GM19468 (cell line): Measurements from ENCODE around the gene PAWR.
"Not testable (repeated sequence)": the region's sequence is repeated elsewhere in the genome, so short reads cannot be mapped to it uniquely, and the experiment has no call there.

Source experiments
- ATAC-seq: cut with Tn5 transposase; IDR thresholded peaks from one replicate; pipeline ENCODE4 v1.9.1; 2021; ENCODE audit warnings: mild to moderate bottlenecking, moderate library complexity, moderate number of reproducible peaks; ENCODE audit not compliant: unreplicated experiment; ENCODE audit errors: extremely low read depth

PAWR gene

DNA sequence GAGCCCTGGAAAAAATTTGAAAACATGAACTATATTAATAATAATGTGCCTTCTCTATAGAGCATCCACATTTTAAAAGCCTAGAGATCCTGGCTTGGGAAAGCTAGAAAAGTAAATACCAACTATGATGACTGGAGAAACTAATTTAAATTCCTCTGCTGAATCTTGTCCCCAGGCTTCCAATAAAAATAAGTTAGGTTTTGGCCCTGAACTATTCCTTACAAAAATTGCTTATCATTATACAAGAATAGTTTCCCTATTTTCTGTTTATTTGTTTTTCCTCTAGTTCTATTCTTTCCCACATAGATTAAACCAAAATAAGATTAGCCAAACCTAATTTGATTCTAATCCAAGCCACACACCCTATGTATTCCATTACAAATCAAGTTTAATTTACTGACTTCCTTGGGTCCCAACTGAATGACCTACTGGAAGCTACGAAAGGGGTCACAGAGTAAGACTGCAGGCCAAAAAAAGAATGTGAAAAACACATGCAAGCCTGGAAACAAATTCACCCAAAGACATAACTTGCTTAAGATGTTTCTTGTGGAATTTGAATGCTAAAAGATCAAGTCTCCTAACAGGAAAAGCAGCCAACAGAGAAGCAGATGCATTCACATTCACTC, 133.0 kb downstream of the PAWR start:
- no peak for ATAC-seq

- no peak for ATAC-seq
Observed at GRCh38 chr12:79555028-79555925, 135.5 kb downstream of the PAWR start.

DNA sequence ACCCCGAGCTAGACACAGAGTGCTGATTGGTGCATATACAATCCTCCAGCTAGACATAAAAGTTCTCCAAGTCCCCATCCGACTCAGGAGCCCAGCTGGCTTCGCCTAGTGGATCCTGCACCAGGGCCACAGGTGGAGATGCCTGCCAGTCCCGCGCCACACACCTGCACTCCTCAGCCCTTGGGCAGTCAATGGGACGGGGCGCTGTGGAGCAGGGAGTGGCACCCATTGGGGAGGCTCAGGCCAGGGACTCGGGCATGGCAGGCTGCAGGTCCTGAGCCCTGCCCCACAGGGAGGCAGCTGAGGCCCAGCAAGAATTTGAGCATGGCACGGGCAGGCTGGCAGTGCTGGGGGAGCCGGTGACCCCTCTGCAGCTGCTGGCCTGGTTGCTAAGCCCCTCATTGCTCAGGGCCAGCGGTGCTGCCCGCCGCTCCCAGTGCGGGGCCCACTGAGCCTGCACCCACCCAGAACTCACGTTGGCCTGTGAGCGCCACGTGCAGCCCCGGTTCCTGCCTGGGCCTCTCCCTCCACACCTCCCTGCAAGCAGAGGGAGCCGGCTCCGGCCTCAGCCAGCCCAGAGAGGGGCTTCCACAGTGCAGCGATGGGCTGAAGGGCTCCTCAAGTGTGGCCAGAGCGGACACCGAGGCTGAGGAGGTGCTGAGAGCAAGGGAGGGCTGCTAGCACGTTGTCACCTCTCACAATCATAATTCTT, 136.7 kb downstream of the PAWR start:
- no peak for ATAC-seq

- ATAC-seq: no peak
Observed at GRCh38 chr12:79552192-79552591, 138.6 kb downstream of the PAWR start.

- no peak for ATAC-seq
Observed at GRCh38 chr12:79549531-79550271, 141.1 kb downstream of the PAWR start.

DNA sequence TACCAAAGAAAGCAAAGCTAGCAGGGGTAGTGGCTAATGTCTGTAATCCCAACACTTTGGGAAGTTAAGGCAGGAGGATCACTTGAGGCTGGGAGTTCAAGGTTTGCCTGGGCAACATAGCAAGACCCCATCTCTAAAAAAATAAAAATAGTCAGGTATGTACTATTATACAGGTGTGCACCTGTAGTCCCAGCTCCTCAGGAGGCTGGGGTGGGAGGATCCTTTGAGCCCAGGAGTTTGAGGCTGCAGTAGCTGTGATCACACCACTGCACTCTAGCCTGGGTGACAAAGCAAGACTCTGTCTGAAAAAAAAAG, 142.2 kb downstream of the PAWR start:
- ATAC-seq: no peak

DNA sequence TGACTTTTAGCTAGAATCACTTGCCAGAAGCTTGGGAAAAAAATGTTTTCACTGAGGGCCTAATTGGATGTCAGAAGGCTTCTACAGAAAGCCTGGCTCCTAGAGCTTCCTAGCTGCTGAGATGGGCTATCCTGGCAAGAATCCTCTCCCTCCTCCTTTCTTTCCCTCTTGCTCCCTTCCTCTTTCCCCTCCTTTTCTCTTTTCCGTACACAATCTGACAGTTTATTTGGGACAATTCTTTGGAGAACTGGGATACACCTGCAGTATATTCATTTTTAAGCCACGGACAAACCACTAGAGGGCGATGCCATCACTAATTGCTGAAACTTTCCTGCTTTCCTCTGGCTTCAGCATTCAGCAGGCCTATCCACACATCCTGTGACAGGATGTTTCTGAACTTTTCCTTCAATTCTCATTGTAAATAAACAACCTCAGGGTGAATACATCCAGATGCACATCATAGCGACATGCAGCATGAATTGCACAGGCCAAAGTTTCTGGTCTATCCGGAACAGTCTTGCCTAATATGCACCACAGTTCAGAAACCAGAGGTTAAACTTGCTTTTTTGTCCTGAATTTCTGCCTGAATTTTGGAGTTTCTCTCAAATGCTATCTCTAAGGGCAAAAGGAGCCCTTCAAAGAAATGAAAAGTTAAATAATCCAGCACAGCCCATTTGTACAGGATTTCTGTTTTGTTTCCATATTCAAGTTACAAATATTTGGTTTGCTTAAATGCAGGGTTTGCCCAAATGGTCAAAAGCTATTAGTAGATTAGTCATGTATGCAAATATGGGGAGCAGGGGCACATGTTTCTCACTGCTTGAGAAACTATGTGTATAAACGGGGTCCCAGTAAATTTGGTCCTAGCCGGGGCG, 142.8 kb downstream of the PAWR start:
- no peak for ATAC-seq

DNA sequence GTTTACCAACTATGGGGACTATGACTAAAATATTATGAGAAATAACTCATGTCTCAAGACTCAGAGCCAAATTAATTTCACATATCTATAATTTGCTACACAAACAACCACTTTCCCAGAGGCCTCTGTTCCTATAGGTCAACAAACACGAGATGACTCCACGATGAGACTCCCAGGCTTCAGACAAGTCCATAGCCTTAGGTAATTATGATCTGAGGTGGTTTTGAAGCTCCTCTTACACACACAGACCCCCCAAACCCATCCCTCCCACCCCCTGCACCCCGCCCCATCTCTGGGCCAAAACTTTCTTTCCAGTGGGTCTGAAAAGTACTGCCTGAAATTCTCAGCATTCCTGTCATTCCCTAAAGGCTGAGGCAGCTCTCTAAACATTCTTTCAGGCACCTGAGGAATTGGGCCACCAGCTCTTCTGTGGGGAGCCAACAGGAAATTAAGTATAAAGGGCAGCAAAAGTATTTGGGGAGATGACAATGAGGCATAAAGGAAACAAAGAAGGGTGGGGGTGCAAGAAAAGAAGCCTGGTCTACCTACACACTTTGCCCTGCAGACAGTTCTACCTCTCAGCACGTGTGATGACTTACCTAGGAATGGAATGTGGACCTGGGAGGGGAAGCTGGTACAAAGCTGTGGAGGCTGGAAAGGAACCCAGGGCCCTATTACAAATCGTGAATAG, 143.6 kb downstream of the PAWR start:
- no peak for ATAC-seq

DNA sequence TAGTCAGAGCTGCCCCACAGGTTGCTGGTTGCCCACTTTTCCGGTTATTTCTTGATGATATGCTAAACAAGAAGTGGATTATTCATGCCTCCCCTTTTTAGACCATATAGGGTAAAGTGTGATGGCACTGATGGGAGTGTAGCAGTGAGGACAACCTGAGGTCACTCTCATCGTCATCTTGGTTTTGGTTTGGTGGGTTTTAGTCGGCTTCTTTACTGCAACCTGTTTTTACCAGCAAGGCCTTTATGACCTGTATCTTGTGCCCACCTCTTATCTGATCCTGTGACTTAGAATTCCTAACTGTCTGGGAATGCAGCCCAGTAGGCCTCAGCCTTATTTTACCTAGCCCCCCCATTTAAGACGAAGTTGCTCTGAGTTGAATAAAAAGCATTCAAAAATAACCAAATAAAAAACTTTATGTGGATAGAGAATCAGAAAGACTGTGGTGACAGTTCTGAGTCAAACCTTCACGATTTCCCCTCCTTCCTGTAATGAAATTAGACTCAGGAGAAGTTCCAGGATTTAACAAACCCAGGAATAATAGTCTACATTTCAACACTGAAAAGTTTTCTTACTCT, 144.2 kb downstream of the PAWR start:
- ATAC-seq: no peak

- not testable (repeated sequence) for ATAC-seq
Observed at GRCh38 chr12:79544439-79544838, 146.3 kb downstream of the PAWR start.

DNA sequence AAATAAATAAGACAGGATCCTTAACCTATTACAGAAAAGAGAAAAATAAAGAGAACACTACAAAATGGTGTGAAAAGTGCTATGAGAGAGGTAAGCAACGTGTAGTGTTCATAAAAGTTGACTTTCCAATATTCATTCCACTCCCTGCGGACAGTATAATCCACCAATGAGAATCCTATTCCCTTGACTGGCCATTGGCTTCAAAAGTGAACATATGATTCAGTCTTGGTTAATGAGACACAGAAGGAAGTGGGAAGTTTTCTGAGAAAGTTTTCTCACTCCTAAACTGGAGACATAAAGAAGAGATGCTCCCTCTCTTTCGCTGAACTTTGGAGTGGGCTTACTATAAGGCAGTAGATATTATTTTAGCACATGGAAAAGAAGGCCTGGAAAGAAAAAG, 153.1 kb downstream of the PAWR start:
- no peak for ATAC-seq

- ATAC-seq: no peak
Observed at GRCh38 chr12:79535751-79536150, 155.0 kb downstream of the PAWR start.
